ENCODE results near the gene CDK18.

- TF ChIP-seq, protein P1, sequence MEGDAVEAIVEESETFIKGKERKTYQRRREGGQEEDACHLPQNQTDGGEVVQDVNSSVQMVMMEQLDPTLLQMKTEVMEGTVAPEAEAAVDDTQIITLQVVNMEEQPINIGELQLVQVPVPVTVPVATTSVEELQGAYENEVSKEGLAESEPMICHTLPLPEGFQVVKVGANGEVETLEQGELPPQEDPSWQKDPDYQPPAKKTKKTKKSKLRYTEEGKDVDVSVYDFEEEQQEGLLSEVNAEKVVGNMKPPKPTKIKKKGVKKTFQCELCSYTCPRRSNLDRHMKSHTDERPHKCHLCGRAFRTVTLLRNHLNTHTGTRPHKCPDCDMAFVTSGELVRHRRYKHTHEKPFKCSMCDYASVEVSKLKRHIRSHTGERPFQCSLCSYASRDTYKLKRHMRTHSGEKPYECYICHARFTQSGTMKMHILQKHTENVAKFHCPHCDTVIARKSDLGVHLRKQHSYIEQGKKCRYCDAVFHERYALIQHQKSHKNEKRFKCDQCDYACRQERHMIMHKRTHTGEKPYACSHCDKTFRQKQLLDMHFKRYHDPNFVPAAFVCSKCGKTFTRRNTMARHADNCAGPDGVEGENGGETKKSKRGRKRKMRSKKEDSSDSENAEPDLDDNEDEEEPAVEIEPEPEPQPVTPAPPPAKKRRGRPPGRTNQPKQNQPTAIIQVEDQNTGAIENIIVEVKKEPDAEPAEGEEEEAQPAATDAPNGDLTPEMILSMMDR (IDR thresholded peaks at IDR 0.05): no peak
- no peak for TF ChIP-seq POLR2A (IDR thresholded peaks at IDR 0.05)
Observed at GRCh38 chr1:205561501-205562203, 57.2 kb downstream of the CDK18 start.

Data from uterus (tissue), 2 donors.